HL-60 (cell line): ENCODE results near the gene CEACAM4.

Source experiments
- GABPA ChIP-seq: IDR thresholded peaks from 2 replicates; pipeline ENCODE4 v1.6.1; 2012; ENCODE audit warnings: low read depth
- POLR2AphosphoS5 ChIP-seq: IDR thresholded peaks from 2 replicates; pipeline ENCODE4 v1.6.1; 2012; ENCODE audit warnings: low read depth
- SPI1 ChIP-seq: IDR thresholded peaks from 2 replicates; pipeline ENCODE4 v1.6.1; 2012; ENCODE audit warnings: low read depth, mild to moderate bottlenecking, borderline replicate concordance
- TF ChIP-seq, protein P1 (sequence below): IDR thresholded peaks from one replicate; pipeline ENCODE4 v1.5.1; 2011; ENCODE audit warnings: low read length, control low read depth, inconsistent platforms; ENCODE audit not compliant: insufficient read depth
- TF ChIP-seq, protein P2 (sequence below): IDR thresholded peaks from 2 replicates; pipeline ENCODE4 v1.6.1; 2012; ENCODE audit warnings: low read depth; ENCODE audit not compliant: insufficient replicate concordance

DNA sequence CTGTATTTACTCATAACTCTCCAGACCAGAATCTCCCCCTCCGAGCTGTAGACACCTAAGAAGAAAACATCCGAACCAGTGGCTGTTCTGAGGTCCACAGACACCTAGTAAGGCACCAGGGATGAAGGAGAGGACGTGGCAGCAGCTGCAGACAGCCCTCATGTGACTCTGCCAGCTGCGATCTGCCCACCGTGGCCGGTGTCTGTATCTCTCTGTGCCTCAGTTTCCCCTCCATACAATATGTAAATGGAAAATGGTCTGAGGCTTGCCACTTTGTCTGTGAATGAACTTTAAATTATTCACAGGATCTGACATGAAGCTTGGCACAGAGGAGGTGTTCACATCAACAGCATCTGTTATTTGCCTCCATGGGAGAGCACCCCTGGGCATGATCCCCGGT, 2.4 kb downstream of the CEACAM4 start:
- TF ChIP-seq, protein P1, sequence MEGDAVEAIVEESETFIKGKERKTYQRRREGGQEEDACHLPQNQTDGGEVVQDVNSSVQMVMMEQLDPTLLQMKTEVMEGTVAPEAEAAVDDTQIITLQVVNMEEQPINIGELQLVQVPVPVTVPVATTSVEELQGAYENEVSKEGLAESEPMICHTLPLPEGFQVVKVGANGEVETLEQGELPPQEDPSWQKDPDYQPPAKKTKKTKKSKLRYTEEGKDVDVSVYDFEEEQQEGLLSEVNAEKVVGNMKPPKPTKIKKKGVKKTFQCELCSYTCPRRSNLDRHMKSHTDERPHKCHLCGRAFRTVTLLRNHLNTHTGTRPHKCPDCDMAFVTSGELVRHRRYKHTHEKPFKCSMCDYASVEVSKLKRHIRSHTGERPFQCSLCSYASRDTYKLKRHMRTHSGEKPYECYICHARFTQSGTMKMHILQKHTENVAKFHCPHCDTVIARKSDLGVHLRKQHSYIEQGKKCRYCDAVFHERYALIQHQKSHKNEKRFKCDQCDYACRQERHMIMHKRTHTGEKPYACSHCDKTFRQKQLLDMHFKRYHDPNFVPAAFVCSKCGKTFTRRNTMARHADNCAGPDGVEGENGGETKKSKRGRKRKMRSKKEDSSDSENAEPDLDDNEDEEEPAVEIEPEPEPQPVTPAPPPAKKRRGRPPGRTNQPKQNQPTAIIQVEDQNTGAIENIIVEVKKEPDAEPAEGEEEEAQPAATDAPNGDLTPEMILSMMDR: no peak
- TF ChIP-seq POLR2AphosphoS5: no peak
- no peak for TF ChIP-seq GABPA
- TF ChIP-seq, protein P2, sequence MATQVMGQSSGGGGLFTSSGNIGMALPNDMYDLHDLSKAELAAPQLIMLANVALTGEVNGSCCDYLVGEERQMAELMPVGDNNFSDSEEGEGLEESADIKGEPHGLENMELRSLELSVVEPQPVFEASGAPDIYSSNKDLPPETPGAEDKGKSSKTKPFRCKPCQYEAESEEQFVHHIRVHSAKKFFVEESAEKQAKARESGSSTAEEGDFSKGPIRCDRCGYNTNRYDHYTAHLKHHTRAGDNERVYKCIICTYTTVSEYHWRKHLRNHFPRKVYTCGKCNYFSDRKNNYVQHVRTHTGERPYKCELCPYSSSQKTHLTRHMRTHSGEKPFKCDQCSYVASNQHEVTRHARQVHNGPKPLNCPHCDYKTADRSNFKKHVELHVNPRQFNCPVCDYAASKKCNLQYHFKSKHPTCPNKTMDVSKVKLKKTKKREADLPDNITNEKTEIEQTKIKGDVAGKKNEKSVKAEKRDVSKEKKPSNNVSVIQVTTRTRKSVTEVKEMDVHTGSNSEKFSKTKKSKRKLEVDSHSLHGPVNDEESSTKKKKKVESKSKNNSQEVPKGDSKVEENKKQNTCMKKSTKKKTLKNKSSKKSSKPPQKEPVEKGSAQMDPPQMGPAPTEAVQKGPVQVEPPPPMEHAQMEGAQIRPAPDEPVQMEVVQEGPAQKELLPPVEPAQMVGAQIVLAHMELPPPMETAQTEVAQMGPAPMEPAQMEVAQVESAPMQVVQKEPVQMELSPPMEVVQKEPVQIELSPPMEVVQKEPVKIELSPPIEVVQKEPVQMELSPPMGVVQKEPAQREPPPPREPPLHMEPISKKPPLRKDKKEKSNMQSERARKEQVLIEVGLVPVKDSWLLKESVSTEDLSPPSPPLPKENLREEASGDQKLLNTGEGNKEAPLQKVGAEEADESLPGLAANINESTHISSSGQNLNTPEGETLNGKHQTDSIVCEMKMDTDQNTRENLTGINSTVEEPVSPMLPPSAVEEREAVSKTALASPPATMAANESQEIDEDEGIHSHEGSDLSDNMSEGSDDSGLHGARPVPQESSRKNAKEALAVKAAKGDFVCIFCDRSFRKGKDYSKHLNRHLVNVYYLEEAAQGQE: no peak
- no peak for TF ChIP-seq SPI1
